GM19468 (cell line): Measurements from ENCODE around the gene BBC3.
"Not testable (repeated sequence)": the region's sequence is repeated elsewhere in the genome, so short reads cannot be mapped to it uniquely, and the experiment has no call there.

Experiments used
- ATAC-seq: cut with Tn5 transposase; IDR thresholded peaks from one replicate; pipeline ENCODE4 v1.9.1; 2021; ENCODE audit warnings: mild to moderate bottlenecking, moderate library complexity, moderate number of reproducible peaks; ENCODE audit not compliant: unreplicated experiment; ENCODE audit errors: extremely low read depth

Gene BBC3

DNA sequence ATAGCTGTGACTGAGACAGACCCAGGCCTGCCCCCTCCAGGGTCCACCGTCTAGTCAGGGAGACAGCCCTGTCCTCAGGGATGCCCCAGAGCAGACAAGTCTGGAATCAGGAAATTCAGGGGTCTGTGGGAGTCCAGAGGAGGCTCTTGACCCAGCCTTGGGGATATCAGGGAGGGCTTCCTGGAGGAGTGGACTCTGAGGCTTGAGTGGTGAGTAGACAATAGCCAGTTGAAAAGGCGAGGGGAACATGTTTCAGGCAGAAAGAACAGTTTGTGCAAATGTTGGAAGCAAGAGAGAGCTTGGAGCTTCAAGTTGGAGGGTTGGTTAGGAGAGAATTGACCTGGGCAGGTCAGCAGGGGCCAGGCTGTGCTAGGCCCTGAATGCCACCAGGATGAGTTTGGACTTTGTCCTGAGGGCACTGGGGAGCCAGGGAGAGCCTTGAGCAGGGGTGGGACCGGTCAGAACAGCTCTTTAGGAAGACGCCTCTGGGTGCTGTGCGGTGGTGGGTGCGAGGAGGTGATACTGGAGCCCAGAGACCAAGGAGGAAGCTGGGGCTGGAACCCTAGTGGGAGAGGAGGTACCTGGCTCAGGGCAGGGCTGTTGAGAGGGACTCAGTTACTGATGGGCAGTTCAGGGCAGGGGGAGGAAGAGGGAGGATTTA is 28.0 kb upstream of the BBC3 start:
- ATAC-seq, result no peak

DNA sequence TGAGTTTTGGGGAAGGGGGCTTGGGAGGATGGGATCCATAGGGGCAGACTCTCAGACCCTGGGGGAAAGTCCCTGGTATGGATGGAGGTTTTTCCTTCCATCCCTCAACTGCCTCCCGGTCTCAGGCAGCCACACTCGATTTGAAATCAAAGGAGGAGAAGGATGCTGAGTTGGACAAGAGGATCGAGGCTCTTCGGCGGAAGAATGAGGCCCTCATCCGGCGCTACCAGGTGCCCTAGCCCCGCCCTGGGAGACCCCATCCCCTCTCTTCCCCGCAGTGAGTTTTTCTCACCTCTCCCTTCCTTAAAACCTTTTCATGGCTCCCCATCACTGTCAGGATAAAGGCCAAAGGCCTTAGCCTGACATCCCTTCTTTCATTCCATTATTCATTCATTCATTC is 27.4 kb upstream of the BBC3 start:
- ATAC-seq, result no peak

DNA sequence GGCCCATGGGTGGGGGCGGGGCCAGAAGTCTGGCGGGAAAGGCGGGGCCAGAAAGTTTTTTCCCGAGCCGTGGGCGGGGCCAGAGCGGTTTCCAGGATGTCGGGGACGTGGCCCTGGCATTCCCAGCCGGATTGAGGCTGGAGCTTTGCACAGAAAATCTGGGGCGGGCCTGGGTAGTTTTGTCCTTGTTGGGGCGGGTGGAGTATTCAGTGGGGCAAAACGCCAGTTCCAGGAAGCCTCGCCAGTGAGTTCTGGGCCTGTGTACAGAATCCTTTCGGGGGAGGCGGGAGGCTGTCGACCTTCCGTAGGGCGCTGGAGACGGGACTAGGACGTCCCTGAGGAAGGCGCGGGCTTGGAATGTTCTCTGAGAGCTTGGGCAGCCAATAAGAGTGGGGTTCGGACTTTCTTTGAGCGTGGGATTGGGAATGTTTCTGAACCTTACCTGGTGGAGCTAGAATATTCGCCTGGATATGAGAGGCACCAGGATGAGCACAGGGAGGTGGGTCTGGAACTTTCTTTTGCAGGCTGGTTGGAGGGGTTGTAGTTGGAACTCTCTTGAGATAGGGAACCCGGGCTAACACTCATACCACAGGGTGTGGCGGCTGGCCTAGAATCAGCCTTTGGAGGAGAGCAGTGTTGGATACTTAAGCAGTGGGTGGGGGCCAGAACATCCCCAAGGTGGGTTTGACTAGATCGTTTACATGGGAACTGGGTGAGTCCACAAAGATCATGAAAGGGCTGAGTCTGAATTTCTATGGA is 26.6 kb upstream of the BBC3 start:
- ATAC-seq, result no peak

DNA sequence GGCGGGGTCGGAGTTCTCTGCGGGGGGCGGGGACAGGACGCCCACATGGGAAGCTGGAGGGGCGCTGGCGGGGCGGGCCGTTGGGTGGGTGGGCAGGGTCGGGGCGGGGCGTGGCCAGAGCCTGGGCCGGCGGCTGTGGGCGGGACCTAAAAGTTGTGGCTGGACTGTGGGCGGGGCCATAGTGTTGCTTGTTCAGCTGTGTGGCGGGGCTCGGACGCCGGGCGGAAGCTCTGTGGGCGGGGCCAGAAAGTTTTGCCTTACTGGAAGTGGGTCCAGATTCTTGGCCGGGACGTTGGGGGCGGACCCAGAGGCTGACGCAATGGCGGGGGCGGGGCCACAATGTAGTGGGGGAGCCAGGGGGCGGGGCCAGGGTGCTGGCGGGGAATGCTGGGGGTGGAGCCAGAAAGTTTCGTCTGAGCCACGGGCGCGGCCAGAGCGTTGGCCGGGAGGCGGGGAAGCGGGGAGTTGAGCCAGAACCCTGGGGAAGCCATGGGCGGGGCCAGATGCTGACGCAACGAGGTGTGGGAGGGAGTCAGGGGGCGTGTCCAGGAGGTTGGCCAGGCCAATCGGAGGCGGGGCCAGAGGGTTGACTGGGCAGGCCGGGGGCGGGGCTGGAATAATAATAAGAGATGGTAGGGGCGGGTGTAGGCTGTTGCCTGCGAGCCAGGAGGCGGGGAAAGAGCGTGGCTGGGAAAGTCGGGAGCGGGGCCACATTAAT is 25.9 kb upstream of the BBC3 start:
- peak; percentile 41 for ATAC-seq

DNA sequence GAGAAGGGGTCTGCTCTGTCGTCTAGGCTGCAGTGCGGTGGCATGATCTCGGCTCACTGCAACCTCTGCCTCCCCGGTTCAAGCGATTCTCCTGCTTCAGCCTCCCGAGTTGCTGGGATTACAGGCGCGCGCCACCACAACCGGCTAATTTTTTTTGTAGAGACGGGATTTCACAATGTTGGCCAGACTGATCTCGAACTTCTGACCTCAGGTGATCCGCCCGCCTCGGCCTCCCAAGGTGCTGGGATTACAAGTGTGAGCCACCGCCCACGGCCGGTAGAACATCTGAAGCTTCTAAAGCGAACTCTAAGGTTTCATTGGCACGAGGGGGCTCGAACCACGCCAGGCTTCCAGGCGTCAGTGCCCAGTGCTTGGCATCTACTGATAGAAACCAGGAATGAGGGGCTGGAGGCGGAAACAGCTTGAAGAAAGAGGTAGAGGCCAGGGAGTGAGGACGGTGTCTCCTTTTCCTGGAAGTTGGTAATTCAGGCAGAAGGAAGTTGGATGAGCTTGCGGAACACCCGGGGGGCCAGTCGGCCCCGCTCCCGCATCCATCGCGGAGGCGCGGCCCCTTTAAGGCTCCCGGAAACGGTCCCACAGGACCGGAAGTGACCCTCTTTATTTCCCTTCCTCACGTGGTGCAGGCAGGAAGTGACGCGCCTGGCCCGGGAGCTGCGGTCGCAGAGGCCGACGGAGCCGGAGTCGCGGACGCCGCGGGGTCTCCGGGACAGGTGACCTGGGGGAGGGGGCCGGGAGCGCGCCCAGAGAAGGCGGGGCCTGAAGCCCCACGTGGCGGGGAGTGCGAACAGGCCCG is 25.1 kb upstream of the BBC3 start, which contains the start of gene CCDC9:
TSS of gene CCDC9 (plus strand) at position 647 of the 814 bp plus-strand sequence. CDS start 1,876 bp downstream, outside the sequence.
- peak; percentile 53 for ATAC-seq

DNA sequence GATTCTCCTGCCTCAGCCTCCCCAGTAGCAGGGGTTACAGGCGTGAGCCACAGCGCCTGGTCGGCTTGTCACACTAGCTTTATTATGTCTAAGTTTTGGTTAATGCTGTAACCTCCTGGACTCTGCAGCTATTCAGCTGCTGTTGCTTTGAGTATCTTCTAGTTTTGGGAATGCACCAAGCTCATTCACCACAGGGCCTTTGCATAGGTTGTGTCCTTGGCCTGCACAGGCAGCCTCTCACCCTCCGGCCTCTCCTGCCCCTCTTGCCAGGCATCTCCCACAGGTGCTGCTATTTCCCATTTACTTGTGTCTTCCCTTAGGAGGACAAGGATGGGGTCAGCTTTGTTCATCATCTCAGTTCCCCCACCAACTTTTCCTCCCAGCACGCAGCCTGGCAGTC is 23.0 kb upstream of the BBC3 start:
- ATAC-seq, result no peak

DNA sequence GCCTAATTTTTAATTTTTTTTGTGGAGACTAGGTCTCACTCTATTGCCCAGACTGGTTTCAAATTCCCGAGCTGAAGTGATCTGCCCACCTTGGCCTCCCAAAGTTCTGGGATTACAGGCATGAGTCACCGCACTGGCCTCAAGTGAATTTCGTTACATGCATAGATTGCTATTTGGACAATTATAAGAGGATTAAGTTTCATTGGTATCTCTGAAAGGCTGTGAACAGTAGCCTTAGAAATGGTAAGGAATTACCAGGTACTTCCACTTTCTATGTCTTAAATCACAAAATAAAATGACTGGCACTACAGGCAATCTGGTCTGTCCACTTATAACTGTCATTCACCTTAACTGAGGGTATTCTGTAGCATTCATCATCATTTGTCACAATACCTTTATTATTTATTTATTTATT is 22.5 kb upstream of the BBC3 start:
- ATAC-seq, result no peak

DNA sequence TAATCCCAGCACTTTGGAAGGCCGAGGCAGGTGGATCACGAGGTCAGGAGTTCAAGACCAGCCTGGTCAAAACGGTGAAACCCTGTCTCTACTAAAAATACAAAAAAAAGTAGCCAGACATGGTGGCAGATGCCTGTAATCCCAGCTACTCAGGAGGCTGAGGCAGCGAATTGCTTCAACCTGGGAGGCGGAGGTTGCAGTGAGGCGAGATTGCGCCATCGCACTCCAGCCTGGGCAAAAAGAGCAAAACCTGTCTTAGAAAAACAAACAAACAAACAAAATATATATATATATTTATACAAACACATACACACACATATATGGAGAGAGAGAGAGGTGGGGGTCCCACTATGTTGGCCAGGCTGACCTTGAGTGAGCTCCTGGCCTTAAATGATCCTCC is 22.0 kb upstream of the BBC3 start:
- not testable (repeated sequence) for ATAC-seq

DNA sequence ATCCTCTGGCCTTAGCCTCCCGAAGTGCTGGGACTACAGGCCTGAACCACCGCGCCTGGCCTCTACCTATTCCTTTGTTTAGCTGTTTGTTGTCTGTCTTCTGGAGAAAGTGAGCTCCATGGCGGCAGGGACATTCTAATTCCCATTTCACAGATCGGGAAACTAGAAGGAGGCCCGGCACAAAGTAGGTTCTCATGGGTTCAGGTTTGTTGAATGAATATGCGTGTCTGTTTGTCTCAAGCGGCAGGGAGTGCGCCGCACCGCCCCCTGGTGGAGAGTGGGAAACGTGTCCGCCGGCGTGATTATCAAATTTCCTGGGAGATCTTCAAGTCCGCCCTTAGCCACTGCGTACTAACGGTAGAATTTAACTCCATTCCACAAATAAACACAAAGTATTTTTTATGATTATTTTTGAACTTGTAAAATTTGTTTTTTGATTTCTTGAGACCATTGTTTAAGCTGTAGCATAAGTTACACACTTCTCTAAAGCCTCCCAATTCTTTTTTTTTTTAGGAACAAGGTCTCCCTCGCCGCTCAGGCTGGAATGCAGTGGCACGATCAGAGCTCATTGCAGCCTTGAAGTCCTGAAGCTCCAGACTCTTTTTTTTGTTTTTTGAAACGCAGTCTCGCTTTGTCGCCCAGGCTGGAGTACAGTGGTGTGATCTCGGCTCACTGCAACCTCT is 16.4 kb upstream of the BBC3 start:
- no peak for ATAC-seq

DNA sequence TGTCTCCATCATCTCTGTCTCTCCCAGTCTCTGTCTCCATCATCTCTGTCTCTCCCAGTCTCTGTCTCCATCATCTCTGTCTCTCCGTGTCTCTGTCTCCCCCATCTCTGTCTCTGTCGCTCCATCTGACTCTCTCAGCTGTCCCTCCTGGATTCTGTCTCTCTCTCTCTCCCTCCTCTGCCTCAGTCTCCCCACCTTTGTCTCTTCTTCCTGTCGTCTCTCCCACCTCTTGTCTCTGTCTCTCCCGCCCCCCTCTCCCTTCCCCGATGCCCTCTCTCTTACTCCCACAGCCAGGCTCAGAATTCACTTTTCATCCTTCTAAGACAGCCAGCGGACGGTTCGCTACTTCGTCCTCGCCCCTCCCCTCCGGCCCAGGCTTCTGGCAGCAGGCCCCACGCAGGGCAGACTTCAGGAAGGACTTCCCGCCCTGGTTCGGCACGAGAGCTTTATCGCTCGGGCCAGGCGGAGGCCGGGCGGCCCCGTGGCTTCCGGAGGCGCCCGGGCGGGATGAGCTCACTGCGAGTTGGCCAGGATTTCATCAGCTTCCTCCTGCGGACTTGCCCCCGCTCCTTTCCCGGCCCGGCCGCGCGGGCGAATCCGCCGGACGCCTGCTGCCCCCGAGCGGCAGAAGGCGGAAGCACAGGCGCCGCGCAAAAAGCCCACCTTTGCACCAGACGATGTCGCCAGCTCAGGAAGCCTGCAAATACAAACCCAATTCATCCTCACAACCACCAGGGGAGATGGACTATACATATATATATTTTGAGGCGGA is 13.0 kb upstream of the BBC3 start:
- ATAC-seq, result peak; percentile 65

DNA sequence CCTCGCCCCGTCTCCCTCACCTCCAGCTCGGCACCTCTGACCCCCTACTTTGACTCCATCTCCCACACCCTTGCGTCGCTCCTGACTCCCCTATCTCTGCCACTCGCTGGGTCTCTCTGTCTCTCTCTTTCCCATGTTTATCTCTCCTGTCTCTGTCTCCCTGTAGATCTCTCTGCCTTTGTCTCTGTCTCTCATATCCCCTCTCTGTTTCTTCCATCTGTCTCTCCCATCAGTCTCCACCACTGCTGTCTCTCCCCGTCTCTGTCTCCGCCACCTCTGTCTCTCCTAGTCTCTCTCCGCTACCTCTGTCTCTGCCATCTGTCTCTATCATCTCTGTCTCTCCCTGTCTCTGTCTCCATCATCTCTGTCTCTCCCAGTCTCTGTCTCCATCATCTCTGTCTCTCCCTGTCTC is 12.4 kb upstream of the BBC3 start:
- ATAC-seq, result no peak

DNA sequence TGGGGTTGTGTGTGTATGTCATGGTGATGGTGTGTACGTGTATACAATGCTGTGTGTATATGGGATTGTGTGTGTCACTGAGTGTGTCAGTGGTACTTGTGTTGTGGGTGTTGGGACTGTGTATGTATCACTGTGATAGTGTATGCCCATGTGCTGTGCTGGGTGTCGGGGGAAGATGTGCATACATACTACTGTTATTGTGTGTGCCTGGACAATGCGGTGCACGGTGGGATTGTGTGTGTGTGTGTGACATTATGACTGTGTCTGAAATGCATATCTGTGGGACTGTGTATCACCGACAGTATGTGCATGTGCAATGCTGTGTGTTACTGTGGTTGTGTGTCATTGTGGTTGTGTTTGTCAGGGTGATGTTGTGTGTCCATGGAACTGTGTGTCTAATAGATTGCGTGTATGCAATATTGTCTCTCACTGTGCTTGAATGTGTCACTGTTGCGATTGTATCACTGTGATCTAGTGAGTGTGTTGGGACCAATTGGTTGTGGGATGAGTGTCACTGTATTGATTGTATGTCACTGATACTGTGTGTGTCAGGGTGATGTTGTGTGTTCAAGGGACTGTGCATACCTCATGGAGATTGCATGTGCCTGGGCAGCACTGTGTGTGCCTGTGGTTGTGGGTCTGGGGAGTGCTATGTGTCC is 11.0 kb upstream of the BBC3 start:
- no peak for ATAC-seq

DNA sequence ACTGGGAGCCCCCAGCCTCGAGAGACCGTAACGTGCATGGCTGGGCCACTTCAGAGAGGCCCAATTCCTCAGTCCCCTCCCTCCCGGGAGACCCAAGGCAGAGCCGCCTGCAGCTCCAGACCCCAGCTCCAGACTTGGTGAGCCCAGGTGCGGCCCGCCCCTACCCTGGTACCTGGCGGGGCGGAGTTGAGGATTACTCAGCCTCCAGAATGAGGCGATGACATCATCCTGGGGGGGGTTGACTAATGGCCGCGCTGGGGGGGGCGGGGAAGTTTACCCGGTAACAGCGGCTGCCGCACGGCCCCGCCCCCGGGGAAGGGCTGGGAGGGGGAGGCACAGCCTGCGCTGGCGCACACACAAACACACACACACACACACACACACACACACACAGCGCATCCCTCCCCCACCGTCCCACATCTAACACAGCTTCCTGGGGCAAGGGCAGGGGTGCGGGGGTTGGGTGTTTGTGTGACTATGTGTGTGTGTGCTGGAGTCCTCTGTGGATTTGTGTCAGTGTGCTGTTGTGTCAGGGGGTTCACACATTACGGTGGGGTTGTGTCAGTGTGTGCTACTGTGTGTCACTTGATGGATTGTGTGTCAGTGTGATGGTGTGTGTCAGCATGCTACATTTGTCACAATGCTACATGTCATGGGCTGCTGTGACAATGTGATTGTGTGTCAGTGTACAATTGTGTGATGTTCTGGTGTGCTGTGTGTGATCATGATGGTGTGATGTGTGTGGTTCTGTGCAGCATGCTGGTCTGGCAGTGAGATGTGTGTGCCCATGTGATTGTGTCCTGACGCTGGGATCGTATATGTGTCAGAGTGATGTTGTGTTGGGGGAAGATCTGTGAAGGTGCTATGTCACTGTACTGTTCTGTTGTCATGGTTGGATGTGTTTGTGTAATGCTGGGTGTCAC is 10.3 kb upstream of the BBC3 start:
- no peak for ATAC-seq

DNA sequence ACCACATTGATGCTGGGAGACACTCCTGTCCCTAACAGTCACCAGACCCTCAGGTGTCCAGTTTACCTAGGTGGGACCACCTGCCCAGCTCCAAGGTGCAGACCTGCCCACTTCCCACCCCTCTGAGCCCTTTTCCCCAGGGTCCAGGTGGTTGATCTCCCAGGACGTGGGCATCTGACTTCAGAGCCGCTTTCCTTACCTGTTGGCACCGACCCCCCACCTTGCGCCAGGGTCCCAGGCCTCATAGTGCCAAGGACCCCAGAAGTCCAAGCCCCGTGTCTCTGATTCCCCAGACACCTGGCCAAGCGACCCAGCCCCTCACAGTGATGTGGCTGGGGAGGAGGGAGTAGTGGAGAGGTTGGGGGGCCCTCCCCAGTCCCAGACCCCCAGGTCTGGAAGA is 9.6 kb upstream of the BBC3 start:
- ATAC-seq, result no peak

DNA sequence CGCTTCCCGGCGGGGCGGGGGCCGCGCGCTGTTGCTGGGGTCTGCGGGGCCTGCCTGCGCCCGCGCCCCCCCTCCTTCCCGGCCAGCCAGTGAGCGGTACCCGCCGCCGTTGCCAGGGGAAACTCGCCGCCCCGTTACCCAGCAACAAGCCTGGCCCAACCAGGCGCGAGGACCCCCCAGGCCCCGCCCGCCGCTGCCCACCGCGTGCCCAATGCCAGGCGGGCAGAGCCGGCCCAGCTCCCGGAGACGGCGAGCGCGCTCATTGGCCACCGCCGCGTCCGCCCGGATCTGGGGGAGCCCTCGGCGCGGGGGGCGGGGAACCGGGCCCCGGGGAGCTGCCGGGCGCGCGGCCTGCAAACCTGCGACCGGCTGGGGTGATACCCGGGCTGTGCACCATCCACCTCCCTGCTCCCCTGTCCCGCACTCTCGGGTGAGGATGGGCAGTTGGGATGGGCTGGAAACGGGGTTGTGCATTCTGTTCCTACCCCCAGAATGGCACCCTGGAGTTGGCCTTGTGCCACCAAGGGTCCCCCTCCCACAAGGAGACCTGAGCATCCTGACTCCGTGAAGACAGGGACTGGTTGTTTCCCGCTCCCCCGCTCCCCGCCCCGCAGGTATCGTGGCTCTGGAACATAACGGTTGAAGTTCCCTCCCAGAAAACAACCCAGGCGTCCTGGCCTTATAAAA is 8.8 kb upstream of the BBC3 start:
- ATAC-seq, result no peak

DNA sequence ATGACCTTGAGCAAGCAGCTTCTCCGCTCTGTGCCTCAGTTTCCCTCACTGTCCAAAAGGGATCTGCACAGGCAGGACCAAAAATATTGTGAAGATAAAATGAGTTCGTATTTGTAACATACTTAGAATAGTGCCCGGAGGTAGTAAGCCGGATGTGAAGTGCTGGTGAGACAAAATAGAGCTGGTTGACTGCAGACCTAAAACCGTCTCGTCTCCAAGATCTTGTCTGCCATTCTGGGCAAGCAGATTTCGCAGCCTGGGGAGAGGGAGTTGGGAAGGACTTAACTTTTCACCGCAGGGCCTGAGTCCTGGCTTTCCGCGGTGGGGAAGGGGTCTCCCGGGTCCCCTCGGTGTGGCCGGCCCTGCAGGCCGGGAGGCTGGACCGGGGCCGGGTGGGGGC is 8.2 kb upstream of the BBC3 start:
- ATAC-seq, result no peak

DNA sequence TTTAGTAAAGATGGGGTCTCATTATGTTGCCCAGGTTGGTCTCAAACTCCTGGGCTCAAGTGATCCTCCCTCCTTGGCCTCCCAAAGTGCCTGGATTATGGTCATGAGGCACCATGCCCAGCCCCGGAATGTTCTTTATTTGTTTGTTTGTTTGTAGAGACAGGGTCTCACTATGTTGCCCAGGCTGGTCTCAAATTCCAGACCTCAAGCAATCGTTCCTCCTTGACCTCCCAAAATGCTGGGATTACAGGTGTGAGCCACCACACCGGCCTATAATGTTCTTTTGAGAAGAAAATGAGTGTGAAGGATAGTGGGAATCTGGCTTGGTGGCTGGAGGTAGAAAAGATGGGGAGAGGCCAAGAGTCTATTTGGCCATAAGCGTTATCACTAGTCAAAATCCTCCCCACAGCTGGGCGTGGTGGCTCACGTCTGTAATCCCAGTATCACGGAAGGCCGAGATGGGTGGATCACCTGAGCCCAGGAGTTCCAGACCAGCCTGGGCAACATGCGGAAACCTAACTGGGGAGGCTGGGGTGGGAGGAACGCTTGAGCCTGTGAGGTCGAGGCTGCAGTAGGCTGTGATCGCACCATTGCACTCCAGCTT is 5.2 kb upstream of the BBC3 start:
- no peak for ATAC-seq
